Activated T-cell treated with anti-CD3 and anti-CD28 coated beads, Interleukin-2, amount 50 U/mL, for 72 hours (primary cell): ENCODE measurements around the gene SWI5. TPM values are rescaled to one million over a fixed set of nuclear protein-coding genes. Genes with fewer than 3 reads are reported as not detected.

Source experiments
- ATAC-seq, 2 donors: fragments of 150-1000 bp; cut with Tn5 transposase; replicated peaks in 1 of 2; 2 replicates each; pipeline ENCODE4 v1.10.0; 2021; ENCODE audit warnings: moderate library complexity in 2 of 2, mild to moderate bottlenecking in 1 of 2
- DNase-seq, 2 donors: peaks; one replicate each; pipeline ENCODE4 v3.0.0; 2021 to 2022; ENCODE audit warnings: mixed read lengths in 1 of 2
- H3K27ac Mint-ChIP-seq: one replicate; pipeline ENCODE4 v1.8.0; 2022; ENCODE audit warnings: mild to moderate bottlenecking, moderate library complexity, mixed read lengths
- H3K27me3 Mint-ChIP-seq: one replicate; pipeline ENCODE4 v1.8.0; 2022; ENCODE audit warnings: low read depth, mixed read lengths
- H3K36me3 Mint-ChIP-seq, 2 donors: one replicate each; pipeline ENCODE4 v1.8.0; 2022; ENCODE audit warnings: mixed read lengths in 2 of 2, mild to moderate bottlenecking in 1 of 2; ENCODE audit not compliant: insufficient read depth in 2 of 2
- H3K4me1 Mint-ChIP-seq: one replicate; pipeline ENCODE4 v1.8.0; 2022; ENCODE audit warnings: low read depth, mixed read lengths
- H3K4me3 Mint-ChIP-seq, 2 donors: one replicate each; pipeline ENCODE4 v1.8.0; 2022; ENCODE audit warnings: mild to moderate bottlenecking in 2 of 2, mixed read lengths in 2 of 2, moderate library complexity in 2 of 2
- H3K9me3 Mint-ChIP-seq, 2 donors: one replicate each; pipeline ENCODE4 v1.8.0; 2022; ENCODE audit warnings: mixed read lengths in 2 of 2
- total RNA-seq, 2 donors: library from RNA; stranded (reverse); gene quantifications; one replicate each; pipeline ENCODE4 v1.2.3, GENCODE V29; 2022

Gene SWI5
- total RNA-seq, 2 donors from 2014 or later = 20.1 to 25.4 TPM

DNA sequence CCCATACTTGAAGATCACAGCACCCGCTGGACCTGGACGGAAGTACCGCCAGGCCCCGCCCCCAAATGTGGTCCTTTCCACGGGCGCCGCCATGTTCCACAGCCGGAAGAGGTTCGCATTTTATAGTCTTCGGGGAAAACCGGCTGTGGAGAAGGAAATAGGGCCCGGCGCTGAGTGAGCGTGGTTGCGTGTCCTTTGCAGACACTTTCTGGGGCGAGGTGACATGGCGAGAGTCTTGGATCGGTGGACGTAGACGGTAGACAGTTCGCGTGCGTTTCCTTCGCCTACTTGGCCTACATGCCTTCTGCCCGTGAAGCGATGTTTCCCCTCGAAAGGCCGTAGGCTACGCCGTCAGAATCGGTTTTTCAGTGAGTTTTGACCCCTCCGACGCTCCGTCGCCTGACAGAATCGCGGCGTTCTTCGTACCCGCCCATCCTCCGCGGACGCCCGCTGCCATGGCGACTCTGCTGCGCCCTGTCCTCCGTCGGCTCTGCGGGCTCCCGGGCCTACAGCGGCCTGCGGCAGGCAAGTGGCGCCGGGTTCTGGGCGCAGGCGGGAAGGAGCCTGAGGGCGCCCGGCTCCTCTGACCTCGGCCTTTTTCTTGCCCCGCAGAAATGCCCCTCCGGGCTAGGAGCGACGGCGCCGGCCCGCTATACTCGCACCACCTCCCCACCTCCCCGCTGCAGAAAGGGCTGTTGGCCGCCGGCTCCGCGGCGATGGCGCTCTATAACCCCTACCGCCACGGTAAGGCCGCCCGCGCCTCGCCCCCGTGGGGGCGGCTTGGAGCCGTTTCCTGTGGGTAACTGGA lies 46.5 kb downstream of the SWI5 start, which contains the start of the genes COQ4 and TRUB2:
Gene COQ4 (plus strand): TSS at position 436 of the 808 bp plus-strand sequence. CDS start 20 bp downstream, at position 456.
Gene TRUB2 (minus strand): TSS at position 44 of the 808 bp plus-strand sequence. CDS start 39 bp downstream, at position 5.
- H3K36me3 Mint-ChIP-seq = no peaks in the 10 kb centered on the region
- H3K27ac Mint-ChIP-seq = peak within 1 kb of the TSS; percentile 92
- peak; percentile 94 for DNase-seq
- peak; percentile 90 to 91 for ATAC-seq
- H3K4me3 Mint-ChIP-seq = peak within 1 kb of the TSS; percentile 84 to 90
- peaks cover 8% of the 10 kb centered on the region for H3K4me1 Mint-ChIP-seq
- H3K27me3 Mint-ChIP-seq = no peaks in the 10 kb centered on the region
- H3K9me3 Mint-ChIP-seq = no peaks in the 10 kb centered on the region

DNA sequence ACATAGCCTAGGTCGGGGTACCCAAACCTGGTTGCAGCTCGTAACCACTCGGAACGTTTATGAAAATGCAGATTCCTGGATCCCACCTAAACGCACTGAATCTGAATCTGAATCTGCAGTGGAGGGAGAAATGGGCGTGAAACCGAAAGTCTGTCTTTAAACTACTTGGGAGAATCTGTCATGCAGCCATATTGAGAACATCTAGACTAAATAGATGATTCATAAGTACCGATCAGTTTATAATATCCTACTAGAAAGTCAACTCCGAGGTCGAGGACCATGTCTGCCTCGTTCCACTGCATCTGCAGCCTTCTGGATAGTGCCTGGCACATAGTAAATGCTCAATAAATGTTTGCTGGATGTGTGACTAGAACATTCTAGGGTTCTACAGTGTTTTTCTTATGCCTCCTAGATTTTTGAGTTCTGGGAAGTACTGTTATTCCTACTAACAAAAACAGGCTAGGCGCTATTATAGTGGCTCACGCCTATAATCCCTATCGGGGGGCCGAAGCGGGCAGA lies 47.2 kb downstream of the SWI5 start:
- peak overlapping the region; percentile 84 to 90 for H3K4me3 Mint-ChIP-seq
- peaks cover 8% of the 10 kb centered on the region for H3K4me1 Mint-ChIP-seq
- H3K36me3 Mint-ChIP-seq = no peaks in the 10 kb centered on the region
- ATAC-seq (peak; percentile 16 to 22), DNase-seq (no peak)
- no peaks in the 10 kb centered on the region for H3K9me3 Mint-ChIP-seq
- H3K27ac Mint-ChIP-seq = peak overlapping the region; percentile 92
- H3K27me3 Mint-ChIP-seq = no peaks in the 10 kb centered on the region

DNA sequence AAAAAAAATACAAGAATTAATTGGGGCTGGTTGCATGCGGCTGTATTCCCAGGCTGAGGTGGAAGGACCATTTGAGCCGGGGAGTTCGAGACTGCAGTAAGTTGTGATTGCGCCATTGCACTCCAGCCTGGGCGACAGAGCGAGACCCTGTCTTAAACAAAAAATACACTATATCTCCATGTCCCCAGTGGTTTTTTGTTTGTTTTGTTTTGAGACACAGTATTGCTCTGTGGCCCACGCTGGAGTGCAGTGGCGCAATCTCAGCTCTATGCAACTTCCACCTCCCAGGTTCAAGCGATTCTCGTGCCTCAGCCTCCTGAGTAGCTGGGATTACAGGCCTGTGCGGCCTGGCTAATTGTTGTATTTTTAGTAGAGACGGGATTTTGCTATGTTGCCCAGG lies 47.7 kb downstream of the SWI5 start:
- ATAC-seq (no peak), DNase-seq (no peak)
- H3K4me3 Mint-ChIP-seq = peak overlapping the region; percentile 84 to 90
- no peaks in the 10 kb centered on the region for H3K27me3 Mint-ChIP-seq
- H3K4me1 Mint-ChIP-seq = peaks cover 8% of the 10 kb centered on the region
- no peaks in the 10 kb centered on the region for H3K36me3 Mint-ChIP-seq
- no peaks in the 10 kb centered on the region for H3K9me3 Mint-ChIP-seq
- peak overlapping the region; percentile 92 for H3K27ac Mint-ChIP-seq

DNA sequence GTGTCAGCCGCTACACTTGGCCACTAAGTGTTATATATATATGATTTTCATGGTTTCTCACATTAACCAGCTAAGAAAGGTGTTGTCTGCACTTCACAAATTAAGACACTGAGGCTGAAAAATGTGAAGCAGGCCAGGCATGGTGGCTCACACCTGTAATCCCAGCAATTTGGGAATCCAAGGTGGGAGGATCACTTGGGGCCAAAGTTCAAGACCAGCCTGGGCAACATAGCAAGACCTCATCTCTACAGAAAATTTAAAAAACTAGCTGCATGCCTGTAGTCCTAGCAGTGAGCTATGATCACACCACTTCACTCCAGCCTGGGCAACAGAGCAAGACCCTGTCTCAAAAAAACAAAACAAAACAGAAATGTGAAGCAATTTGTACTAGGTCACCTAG lies 48.3 kb downstream of the SWI5 start:
- H3K36me3 Mint-ChIP-seq = no peaks in the 10 kb centered on the region
- H3K4me3 Mint-ChIP-seq = peak overlapping the region in 1 of 2 donors; percentile 90
- no peak for DNase-seq
- no peaks in the 10 kb centered on the region for H3K9me3 Mint-ChIP-seq
- H3K27me3 Mint-ChIP-seq = no peaks in the 10 kb centered on the region
- peaks cover 8% of the 10 kb centered on the region for H3K4me1 Mint-ChIP-seq
- ATAC-seq = no peak
- H3K27ac Mint-ChIP-seq = peak overlapping the region; percentile 75

DNA sequence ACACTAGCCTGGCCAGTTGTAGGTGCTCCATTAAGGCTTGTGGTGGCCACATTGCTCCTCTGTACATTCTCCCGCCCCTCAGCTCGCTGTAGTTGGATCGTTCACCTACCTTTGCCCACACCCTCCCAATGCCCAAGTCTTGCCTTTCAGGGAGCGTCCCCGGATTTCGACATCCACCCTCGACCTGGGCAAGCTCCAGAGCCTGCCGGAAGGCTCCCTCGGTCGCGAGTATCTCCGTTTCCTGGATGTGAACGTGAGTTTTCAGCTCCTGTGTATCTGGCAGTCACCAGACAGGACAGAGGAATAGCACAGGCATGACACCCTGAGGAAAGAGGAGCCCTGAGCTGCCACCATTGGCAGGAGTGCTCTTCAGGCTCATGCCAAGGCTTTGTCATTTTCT lies 49.6 kb downstream of the SWI5 start:
- Mint-ChIP-seq H3K9me3 (no peaks in the 10 kb centered on the region), H3K27ac (no peak overlapping the region), H3K4me3 (no peak overlapping the region), H3K4me1 (peaks cover 8% of the 10 kb centered on the region), H3K27me3 (no peaks in the 10 kb centered on the region), H3K36me3 (no peaks in the 10 kb centered on the region)
- ATAC-seq (no peak), DNase-seq (no peak)

DNA sequence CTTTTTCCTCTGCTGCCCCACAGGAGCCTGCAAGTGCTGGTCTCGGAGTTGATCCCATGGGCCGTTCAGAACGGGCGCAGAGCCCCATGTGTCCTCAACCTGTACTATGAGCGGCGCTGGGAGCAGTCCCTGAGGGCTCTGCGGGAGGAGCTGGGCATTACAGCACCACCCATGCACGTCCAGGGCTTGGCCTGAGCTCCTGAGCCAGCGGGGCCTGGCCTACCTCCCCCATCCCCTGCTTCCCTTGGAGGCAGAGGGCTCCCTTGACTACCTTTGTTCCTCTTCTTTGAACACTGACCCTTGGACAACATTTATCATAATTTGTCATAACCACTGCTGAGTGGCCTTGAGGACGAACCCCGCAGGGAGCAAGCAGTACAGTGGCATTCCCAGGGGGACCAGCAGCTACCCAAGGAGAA lies 57.4 kb downstream of the SWI5 start:
- Mint-ChIP-seq H3K4me3 (no peak overlapping the region), H3K27ac (no peak overlapping the region), H3K9me3 (no peaks in the 10 kb centered on the region), H3K4me1 (no peaks in the 10 kb centered on the region), H3K27me3 (no peaks in the 10 kb centered on the region), H3K36me3 (no peaks in the 10 kb centered on the region)
- DNase-seq (no peak), ATAC-seq (no peak)

DNA sequence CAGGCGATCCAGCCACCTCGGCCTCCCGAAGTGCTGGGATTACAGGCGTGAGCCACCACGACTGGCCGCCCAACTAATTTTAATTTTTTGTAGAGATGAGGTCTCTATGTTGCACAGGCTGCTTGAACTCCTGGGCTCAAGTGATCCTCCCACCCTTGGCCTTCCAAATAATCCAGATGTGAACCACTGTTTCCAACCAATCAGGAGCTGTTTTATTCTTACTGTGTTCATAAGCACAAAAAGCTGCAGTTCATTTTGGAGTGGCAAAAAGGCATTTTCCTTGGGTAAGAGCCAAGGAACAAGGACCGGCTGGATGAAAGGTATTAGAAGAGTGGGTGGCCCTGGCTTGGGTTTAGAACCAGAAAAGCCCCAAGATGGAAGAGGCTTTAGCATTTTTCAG lies 59.1 kb downstream of the SWI5 start:
- H3K9me3 Mint-ChIP-seq = no peaks in the 10 kb centered on the region
- no peak for DNase-seq
- no peak overlapping the region for H3K4me3 Mint-ChIP-seq
- H3K36me3 Mint-ChIP-seq = no peaks in the 10 kb centered on the region
- H3K4me1 Mint-ChIP-seq = peaks cover 5% of the 10 kb centered on the region
- no peaks in the 10 kb centered on the region for H3K27me3 Mint-ChIP-seq
- H3K27ac Mint-ChIP-seq = no peak overlapping the region
- no peak for ATAC-seq

DNA sequence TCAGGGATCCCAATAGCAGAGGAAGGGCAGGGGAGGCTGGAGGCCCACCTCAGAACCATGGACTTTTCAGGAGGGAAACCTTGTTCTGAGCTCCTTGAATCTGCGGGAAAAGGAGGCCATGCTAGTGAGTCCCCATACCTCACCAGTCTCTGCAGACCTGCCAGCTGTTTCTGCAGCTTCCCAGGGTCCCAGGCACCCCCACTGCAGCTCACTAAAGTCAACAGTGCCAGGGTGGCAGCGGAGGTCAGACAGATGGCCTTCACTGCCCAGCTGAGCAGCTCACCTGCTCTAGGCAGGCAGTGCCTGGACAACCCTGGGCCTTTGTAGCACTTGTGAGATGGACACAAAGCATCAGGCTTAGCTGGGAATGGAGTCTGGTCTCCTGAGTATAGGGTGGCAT lies 59.8 kb downstream of the SWI5 start:
- Mint-ChIP-seq H3K9me3 (no peaks in the 10 kb centered on the region), H3K27me3 (no peaks in the 10 kb centered on the region), H3K4me3 (no peak overlapping the region)

DNA sequence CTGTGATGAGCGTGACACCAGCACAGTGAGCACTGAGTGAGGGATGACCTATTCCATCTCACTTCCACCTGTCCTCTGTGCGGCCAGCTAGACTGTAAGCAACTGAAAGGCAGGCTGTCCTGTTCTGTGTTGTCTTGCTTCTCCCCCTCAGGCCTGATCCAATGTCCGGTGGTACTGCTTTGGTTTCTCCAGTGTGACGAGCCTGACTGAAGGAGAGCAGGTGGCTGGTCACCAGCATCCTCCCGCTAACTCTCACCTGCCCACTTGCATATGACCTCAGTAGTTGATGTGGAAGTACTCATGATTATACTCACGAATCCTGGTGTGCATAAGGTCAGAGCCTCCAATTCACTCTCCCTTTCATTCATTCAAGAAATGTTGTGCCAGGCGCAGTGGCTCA lies 61.9 kb downstream of the SWI5 start:
- DNase-seq (no peak), ATAC-seq (no peak)
- Mint-ChIP-seq H3K4me3 (no peak overlapping the region), H3K27me3 (no peaks in the 10 kb centered on the region), H3K4me1 (peaks cover 14% of the 10 kb centered on the region), H3K9me3 (no peaks in the 10 kb centered on the region), H3K27ac (no peak overlapping the region), H3K36me3 (no peaks in the 10 kb centered on the region)

More for the DNA sequence above, 59.8 kb downstream of the SWI5 start:
- ATAC-seq = no peak
- Mint-ChIP-seq H3K27ac (no peak overlapping the region), H3K36me3 (no peaks in the 10 kb centered on the region), H3K4me1 (peaks cover 5% of the 10 kb centered on the region)
- DNase-seq = no peak

Other genes starting within 250 kb of the SWI5 start
- 10 to 100 TPM; 11.9 to 17.9 TPM for gene NAIF1, start 209.0 kb upstream of the SWI5 start, total RNA-seq
- gene SLC25A25, start 208.0 kb upstream of the SWI5 start, total RNA-seq = 10 to 100 TPM in 1 of 2 donors, 1 to 10 TPM in 1; 9.7 to 11.2 TPM
- gene PTGES2, start 148.5 kb upstream of the SWI5 start, total RNA-seq = 10 to 100 TPM; 23.5 to 27.5 TPM
- not detected for gene LCN2, start 126.8 kb upstream of the SWI5 start, total RNA-seq
- gene BBLN, start 116.0 kb upstream of the SWI5 start, total RNA-seq = 10 to 100 TPM; 72.9 to 81.4 TPM
- 100 to 1,000 TPM; 161 to 203 TPM for gene CIZ1, start 84.7 kb upstream of the SWI5 start, total RNA-seq
- gene DNM1, start 72.9 kb upstream of the SWI5 start, total RNA-seq = 1 to 10 TPM in 1 of 2 donors, under 1 TPM in 1; 0.86 to 2.4 TPM
- gene GOLGA2, start 269 bp upstream of the SWI5 start, total RNA-seq = 10 to 100 TPM; 44.9 to 54.4 TPM
- 10 to 100 TPM; 17.6 to 24.4 TPM for gene TRUB2, start 46.2 kb downstream of the SWI5 start, total RNA-seq
- gene COQ4, start 46.6 kb downstream of the SWI5 start, total RNA-seq = 10 to 100 TPM; 29.4 to 35.8 TPM
- 10 to 100 TPM; 10.2 to 10.8 TPM for gene SLC27A4, start 64.3 kb downstream of the SWI5 start, total RNA-seq
- gene URM1, start 95.1 kb downstream of the SWI5 start, total RNA-seq = 10 to 100 TPM; 62.8 to 69.3 TPM
- 1 to 10 TPM; 2.7 to 5.9 TPM for gene CERCAM, start 144.6 kb downstream of the SWI5 start, total RNA-seq
- 10 to 100 TPM; 64.8 to 87.3 TPM for gene ODF2, start 179.7 kb downstream of the SWI5 start, total RNA-seq
- gene GLE1, start 228.4 kb downstream of the SWI5 start, total RNA-seq = 10 to 100 TPM; 45.8 to 59.0 TPM